Suppressor macrophage (primary cell): Measurements from ENCODE around the gene SPO11.

Experiments
- DNase-seq, 4 experiments: peaks; one replicate each; pipeline ENCODE4 v3.0.0-alpha.2; 2020 to 2022
- total RNA-seq, 17 experiments: gene quantifications; one replicate each; lab custom pipeline; 2026; ENCODE audit warnings: mixed read lengths in 6 of 17, inconsistent platforms in 3 of 17; lab: John Stamatoyannopoulos, UW

SPO11 gene
- 0 to 2.0 (median 0) reads per million in 17 experiments for total RNA-seq

- DNase-seq, result peak in 2 of 4 experiments; percentile 9 to 17
Observed at GRCh38 chr20:57329608-57330221, at the start of gene SPO11. Gene SPO11 (plus strand): TSS chr20:57329803. CDS start chr20:57329868, 65 bp downstream.

- DNase-seq, result no peak
Observed at GRCh38 chr20:57280221-57280620, 49.4 kb upstream of the SPO11 start.

DNA sequence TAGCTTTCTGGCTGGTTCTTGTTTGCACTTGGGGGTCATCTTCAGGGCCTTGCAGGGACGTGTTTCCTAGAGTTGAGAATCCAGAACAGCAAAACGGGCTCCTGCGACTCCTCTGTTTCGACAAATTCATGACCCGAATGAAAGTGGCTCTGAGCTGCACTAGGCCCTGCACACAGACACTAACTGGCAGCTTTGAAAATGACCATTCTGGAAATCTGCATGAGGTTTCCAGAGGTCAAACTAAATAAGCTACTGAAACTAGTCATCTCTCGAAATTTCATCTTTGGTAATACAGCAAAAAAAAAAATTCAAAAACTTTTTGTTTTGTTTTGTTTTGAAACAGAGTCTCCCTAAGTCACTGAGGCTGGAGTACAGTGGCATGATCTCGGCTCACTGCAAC, 47.7 kb upstream of the SPO11 start:
- DNase-seq, result no peak

DNA sequence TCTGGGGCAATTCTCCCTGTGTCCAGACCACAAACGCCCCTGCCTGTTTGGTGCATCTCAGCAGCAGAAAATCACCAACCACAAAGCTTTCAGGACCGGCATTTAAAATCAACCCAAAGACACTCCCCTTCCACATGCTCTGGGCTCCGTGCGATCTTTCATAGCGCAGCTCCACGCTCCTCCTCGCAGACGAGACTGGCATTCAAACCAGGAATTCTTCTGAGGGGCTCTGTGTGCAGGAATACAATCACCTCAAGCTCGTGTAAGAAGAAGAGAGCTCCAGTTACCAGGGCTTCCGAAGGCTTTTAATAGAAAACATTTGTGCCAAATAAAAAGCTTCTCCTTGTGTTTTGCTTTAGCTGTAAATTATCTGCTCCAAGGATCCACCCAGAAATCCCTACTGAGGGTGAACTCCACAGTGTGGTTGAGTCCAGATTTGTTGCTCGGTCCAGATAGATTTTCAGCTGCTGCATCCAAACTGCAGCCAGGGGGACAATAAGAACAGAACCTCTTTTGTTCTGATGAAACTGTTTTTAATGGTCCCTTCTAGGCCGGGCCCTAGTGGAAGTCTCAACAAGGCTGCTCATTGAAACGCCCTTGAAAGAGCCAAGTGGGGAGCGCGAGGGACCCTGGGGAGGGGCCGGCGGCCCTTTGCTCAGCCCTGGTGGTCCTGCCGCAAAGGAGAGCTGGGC, 46.8 kb upstream of the SPO11 start:
- DNase-seq, result no peak

- no peak for DNase-seq
Observed at GRCh38 chr20:57283860-57284259, 45.7 kb upstream of the SPO11 start.

DNA sequence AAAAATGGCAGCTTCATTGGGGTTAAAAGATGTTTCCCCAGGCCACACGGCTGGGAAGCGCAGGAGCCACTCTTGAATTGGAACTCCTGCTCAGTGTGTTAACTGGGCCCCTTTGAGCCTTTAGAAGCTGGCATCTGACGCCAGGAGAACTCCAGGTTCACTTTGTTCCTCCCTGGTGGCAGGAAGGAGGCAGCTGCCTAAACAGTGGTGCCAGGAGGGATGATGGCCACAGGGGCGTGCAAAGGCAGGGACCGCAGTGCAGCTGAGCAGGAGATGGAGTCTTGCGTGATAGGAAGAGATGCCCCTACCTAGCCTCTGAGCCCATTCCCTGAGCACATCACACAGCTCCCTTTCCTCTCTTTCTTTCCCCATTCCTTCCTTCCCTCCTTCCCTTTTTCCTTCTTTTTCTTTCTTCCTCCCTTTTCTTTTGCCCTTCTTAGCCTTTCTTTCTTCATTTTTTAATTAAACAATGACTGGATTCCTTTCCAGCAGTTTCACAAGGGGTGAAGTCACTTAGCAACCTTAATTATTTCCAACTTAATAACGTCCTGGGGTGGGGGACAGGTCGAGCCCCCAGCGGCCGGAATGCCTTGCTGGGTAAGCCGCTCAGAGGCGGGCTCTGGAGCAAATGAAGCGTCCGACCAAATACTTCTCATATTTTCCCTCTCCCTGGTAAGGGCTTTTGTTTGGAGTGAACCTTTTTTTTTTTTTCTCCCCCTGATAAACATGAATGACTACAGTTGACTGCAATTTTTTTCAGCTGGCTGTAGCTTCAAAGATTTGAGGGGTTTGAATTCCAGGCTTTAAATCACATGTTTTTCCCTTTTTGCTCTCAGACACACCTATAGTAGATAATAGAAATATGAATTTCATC, 42.4 kb upstream of the SPO11 start:
- no peak for DNase-seq

GRCh38 chr20:57287901-57288300, 41.7 kb upstream of the SPO11 start:
- no peak for DNase-seq

DNA sequence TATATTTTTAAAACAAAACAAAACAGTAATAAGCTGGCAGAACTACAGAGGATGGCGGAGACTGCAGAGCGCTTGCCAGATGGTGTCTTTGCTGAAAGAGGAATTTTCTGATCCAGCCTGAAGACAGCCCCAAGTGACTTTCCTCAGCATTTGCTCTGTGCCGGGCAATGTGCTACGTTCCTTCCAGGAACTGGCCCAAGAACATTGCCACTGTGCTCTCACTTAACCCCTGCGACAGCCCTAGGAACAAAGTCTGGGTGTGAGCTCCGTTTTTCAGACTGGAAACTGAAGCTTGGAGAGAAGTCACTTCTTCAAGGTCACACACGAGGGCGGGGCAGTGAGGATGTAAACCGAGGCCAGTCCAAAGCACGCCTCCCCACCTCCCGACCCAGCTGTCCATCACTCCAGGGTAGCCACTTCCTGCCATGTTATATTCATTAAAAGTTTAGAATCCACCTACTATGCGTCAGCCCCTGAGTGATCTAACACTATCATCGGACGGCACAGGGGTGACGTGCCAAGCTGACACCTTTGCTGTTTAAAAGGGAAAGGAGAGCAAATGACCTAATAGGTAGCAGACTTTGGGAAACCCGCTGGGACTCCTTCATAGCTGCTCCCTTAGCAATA, 40.8 kb upstream of the SPO11 start:
- DNase-seq, result no peak

GRCh38 chr20:57289391-57290177, 40.0 kb upstream of the SPO11 start:
- no peak for DNase-seq

DNA sequence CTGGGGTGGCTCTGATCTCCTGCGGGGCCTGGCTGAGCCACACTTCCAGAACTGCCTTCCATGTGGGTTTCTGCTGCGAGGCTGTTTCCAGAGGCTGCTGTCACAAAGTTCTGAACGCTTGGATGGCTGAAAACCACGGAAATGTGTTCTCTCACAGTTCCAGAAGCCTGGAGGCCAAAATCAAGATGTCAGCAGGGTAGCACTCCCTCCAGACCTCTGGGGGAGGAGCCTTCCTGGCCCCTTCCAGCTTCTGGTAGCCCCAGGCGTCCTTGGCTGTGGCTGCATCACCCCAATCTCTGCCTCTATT, 39.5 kb upstream of the SPO11 start:
- no peak for DNase-seq

DNA sequence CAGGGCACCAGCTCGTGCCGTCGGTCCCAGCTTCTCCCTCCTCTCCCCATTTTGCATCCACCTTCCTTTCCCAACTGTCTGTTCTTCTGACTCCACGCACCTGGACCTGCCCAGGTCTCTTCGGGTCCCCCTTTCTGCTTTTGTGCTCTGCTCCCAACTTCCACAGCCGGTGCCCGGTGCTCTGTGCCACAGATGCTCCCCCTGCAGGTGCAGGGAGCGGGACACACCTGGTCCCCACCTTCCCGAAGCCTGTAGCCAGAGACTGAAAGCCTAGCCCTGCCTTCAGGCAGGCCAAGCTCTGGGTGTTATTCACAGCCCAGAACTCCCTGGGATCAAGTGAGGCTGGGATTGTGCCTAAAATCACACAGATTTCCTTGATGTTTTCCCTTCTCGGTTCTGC, 38.6 kb upstream of the SPO11 start:
- no peak for DNase-seq

DNA sequence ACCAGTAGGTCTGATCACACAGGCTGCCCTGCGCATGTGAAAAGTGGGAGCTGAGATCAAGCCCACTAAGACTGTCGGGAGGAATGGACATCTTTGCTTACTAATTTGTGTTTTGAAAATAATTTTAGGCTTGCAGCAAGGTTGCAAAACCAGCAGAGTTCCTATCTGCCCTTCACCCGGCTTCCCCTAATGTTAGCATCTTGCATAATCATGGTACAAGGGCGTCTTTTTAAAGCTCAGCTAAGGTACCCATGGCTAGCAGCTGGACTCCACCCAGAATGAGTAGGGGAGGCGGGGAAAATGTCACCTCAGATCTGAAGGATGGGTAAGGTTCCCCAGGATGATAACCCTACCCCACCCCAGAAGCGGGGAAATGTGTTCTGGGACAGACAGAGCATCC, 37.9 kb upstream of the SPO11 start:
- no peak for DNase-seq

- DNase-seq, result no peak
Observed at GRCh38 chr20:57292611-57293010, 37.0 kb upstream of the SPO11 start.

GRCh38 chr20:57293995-57294394, 35.6 kb upstream of the SPO11 start:
- DNase-seq, result no peak

GRCh38 chr20:57294550-57294949, 35.1 kb upstream of the SPO11 start:
- no peak for DNase-seq

DNA sequence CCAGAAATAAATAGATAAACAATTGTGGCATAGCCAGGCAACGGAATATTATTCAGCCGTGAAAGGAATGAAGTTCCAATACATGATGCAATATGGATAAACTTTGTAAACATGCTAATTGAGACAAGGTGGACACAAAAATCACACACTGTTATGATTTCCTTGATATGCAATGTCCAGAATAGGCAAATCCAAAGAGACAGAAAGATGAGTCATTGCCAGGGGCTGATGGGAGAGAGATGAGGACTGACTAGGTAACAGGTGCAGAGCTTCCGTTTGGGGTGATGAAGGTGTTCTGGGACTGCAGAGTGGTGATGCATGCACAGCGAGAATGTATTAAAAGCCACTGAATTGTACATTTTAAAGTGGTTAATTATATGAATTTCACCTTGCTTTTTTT, 31.1 kb upstream of the SPO11 start:
- DNase-seq, result no peak

GRCh38 chr20:57301026-57301425, 28.6 kb upstream of the SPO11 start:
- no peak for DNase-seq

- no peak for DNase-seq
Observed at GRCh38 chr20:57306747-57307146, 22.9 kb upstream of the SPO11 start.

DNA sequence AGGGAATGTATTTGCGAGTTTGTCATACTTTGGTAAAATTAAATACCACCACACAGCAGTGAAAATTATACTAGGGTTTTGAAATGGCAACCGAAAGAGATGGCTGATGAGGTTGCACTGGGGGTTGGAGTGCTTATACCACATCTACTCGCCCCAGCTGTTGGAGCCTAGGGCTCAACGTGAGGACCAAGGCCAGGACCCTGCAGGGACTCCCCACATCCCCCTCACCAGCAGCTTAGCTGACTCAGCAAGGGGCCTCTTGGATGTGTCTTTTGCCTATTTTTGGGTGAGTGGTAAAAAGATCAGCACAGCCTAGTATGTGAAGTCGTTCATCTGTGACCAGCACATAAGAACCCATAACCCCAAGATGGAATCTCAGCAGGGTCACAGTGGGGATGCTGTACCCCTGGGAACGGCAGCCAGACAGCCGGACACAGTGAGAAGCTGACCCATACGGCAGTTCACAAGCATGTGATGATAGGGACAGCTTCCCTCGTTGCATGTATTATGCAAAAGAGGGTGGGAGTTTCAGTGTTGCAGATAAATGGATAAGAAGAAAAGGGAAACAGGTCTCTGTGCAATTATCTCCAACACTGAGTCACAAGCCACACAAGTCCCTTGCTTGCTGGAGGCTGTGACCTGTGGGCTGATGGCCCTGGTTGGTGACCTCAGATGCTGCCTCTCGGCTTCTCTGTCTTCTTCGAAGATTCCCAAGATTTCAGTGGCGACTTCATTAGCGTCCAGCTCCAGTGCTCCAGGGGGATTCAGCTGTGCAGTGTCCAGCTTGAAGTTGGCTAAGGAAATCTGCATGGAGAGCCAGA, 20.9 kb upstream of the SPO11 start:
- peak in 3 of 4 experiments; percentile 15 to 31 (median 18) for DNase-seq

GRCh38 chr20:57309544-57310115, 20.0 kb upstream of the SPO11 start:
- no peak for DNase-seq
